ENCODE measurements around the gene FAM240B.

The FAM240B gene

DNA sequence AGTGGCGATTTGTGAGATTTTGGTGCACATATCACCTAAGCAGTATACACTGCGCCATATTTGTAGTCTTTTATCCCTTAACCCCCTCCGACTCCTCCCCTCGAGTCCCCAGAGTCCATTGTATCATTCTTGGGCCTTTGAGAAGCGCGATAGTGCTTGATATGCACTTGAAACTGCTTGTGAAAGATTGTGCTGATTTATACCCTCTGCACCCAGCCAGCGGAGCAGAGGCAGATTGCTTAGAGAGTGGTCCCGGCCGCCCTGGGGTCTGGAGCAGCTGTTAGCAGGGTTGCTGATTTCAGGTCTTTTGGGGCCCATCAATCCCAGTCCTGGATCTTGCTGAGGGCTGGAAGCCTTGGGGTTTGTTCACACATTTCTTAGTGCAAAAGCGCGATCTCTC lies 13.0 kb upstream of the FAM240B start:
- Histone ChIP-seq H3K27me3 (ENCODE audit: insufficient read depth, low read depth) (no peaks in the 10 kb centered on the region), H3K4me3 (IDR thresholded peaks at IDR 0.05; ENCODE audit: insufficient read depth, low read depth, low read length) (no peak overlapping the region), H3K4me2 (no peak overlapping the region), H3K79me2 (ENCODE audit: insufficient read depth, low read depth) (no peaks in the 10 kb centered on the region), H3K4me1 (ENCODE audit: low read depth, poor library complexity, severe bottlenecking) (no peaks in the 10 kb centered on the region), H2AFZ (ENCODE audit: low read depth) (no peak overlapping the region), H3K9ac (no peak overlapping the region), H3K36me3 (ENCODE audit: insufficient read depth) (no peaks in the 10 kb centered on the region), H3K27ac (no peak overlapping the region), H4K20me1 (ENCODE audit: insufficient read depth) (no peaks in the 10 kb centered on the region)
- TF ChIP-seq, protein P1, sequence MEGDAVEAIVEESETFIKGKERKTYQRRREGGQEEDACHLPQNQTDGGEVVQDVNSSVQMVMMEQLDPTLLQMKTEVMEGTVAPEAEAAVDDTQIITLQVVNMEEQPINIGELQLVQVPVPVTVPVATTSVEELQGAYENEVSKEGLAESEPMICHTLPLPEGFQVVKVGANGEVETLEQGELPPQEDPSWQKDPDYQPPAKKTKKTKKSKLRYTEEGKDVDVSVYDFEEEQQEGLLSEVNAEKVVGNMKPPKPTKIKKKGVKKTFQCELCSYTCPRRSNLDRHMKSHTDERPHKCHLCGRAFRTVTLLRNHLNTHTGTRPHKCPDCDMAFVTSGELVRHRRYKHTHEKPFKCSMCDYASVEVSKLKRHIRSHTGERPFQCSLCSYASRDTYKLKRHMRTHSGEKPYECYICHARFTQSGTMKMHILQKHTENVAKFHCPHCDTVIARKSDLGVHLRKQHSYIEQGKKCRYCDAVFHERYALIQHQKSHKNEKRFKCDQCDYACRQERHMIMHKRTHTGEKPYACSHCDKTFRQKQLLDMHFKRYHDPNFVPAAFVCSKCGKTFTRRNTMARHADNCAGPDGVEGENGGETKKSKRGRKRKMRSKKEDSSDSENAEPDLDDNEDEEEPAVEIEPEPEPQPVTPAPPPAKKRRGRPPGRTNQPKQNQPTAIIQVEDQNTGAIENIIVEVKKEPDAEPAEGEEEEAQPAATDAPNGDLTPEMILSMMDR (conservative IDR thresholded peaks at IDR 0.05; ENCODE audit: low read depth, low read length): no peak

DNA sequence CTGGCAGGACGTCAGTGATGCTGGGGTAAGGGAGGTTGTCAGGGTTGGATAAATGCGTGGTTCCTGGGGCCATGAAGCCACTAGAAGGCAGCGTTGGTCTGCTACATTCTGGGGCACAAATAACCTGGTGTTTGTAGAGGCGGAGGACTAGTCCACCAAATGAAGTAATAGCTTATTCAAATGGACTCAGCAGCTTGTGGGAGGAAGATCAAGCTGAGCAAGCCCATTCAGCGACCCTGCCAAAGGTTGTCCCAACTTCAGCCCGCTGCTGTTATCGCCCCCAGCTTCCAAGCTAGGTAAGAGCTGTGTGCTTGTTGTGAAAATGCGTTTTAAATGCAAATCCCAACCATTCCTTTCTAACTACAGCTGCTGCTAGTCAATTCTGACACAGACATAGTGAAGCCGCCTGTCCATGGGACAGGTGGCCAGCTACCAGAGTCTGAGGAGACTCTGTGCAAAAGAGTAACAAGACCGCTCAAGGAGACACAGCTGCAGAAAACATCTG lies 7.6 kb upstream of the FAM240B start:
- no peaks in the 10 kb centered on the region for H4K20me1 ChIP-seq (ENCODE audit: insufficient read depth)
- H3K4me1 ChIP-seq (ENCODE audit: low read depth, poor library complexity, severe bottlenecking): no peaks in the 10 kb centered on the region
- no peak overlapping the region for H3K4me3 ChIP-seq (IDR thresholded peaks at IDR 0.05; ENCODE audit: insufficient read depth, low read depth, low read length)
- H3K79me2 ChIP-seq (ENCODE audit: insufficient read depth, low read depth): no peaks in the 10 kb centered on the region
- H3K27ac ChIP-seq: no peak overlapping the region
- no peak overlapping the region for H2AFZ ChIP-seq (ENCODE audit: low read depth)
- no peaks in the 10 kb centered on the region for H3K27me3 ChIP-seq (ENCODE audit: insufficient read depth, low read depth)
- H3K36me3 ChIP-seq (ENCODE audit: insufficient read depth): no peaks in the 10 kb centered on the region
- TF ChIP-seq, protein P1 (conservative IDR thresholded peaks at IDR 0.05; ENCODE audit: low read depth, low read length): no peak
- no peak overlapping the region for H3K4me2 ChIP-seq
- no peak overlapping the region for H3K9ac ChIP-seq

DNA sequence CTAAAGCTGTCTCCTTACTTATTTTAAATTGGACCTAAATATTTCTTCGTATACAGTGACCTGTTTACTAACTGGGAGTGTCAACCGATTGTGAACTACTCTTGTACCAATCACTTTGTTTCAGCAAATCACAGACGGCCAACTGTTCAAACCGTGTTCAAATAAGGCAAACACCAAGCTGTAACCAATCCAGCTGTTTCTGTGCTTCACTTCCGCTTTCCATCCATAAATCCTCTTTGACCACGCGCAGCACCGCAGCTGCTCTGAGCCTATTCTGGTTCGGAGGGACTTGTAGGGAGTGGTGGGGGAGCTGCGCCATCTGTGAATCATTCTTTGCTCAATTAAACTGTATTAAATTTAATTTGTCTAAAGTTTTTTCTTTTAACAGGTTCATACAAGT lies 4.8 kb upstream of the FAM240B start:
- Histone ChIP-seq H3K4me3 (IDR thresholded peaks at IDR 0.05; ENCODE audit: insufficient read depth, low read depth, low read length) (no peak overlapping the region), H4K20me1 (ENCODE audit: insufficient read depth) (no peaks in the 10 kb centered on the region), H3K27ac (no peak overlapping the region)

DNA sequence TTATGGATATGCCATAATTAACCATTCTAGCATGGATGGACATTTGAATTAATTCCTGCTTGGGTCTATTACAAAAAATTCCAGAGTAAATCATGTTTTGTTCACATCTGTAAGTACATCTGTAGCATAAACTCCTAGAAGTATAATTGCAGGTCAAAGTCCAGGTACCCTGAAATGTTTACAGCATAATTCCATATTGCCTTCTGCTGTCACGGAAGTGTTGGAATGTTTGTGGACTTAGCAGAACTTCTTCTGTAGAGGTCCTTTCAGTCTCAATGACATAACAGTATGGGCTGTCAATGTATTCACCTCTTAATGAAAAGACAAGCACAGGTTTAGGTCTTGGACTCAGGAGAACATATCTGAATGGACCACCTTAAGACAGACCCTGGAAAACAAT lies 1.8 kb downstream of the FAM240B start:
- Histone ChIP-seq H3K9ac (no peak overlapping the region), H3K4me3 (IDR thresholded peaks at IDR 0.05; ENCODE audit: insufficient read depth, low read depth, low read length) (no peak overlapping the region), H3K27me3 (ENCODE audit: insufficient read depth, low read depth) (no peaks in the 10 kb centered on the region), H3K4me1 (ENCODE audit: low read depth, poor library complexity, severe bottlenecking) (no peaks in the 10 kb centered on the region), H3K36me3 (ENCODE audit: insufficient read depth) (no peaks in the 10 kb centered on the region), H3K4me2 (no peak overlapping the region), H3K79me2 (ENCODE audit: insufficient read depth, low read depth) (no peaks in the 10 kb centered on the region), H4K20me1 (ENCODE audit: insufficient read depth) (no peaks in the 10 kb centered on the region), H2AFZ (ENCODE audit: low read depth) (no peak overlapping the region), H3K27ac (no peak overlapping the region)
- TF ChIP-seq, protein P1 (conservative IDR thresholded peaks at IDR 0.05; ENCODE audit: low read depth, low read length): no peak

More for the DNA sequence above, 4.8 kb upstream of the FAM240B start:
- TF ChIP-seq, protein P1 (conservative IDR thresholded peaks at IDR 0.05; ENCODE audit: low read depth, low read length): no peak
- H3K4me2 ChIP-seq: no peak overlapping the region
- no peak overlapping the region for H2AFZ ChIP-seq (ENCODE audit: low read depth)
- H3K4me1 ChIP-seq (ENCODE audit: low read depth, poor library complexity, severe bottlenecking): no peaks in the 10 kb centered on the region
- H3K9ac ChIP-seq: no peak overlapping the region
- no peaks in the 10 kb centered on the region for H3K79me2 ChIP-seq (ENCODE audit: insufficient read depth, low read depth)
- no peaks in the 10 kb centered on the region for H3K27me3 ChIP-seq (ENCODE audit: insufficient read depth, low read depth)
- no peaks in the 10 kb centered on the region for H3K36me3 ChIP-seq (ENCODE audit: insufficient read depth)
